Skin epidermis (tissue), 12 donors: Measurements from ENCODE around the gene TMEM213.
A peak's percentile ranks its signal among the peaks of the same experiment; 100 is the strongest.

Experiments used
- H3K27ac ChIP-seq, 21 experiments: fragments of 200-600 bp; sonication (generic) in 11 of 21; one replicate each; pipeline ENCODE4 v1.5.0; 2020; ENCODE audit warnings: mild to moderate bottlenecking in 3 of 21, inconsistent platforms in 2 of 21, moderate library complexity in 2 of 21
- H3K4me3 ChIP-seq, 7 experiments: fragments of 200-600 bp; sonication (generic) in 2 of 7; one replicate each; pipeline ENCODE4 v1.5.0; 2020; ENCODE audit warnings: inconsistent platforms in 2 of 7, mild to moderate bottlenecking in 2 of 7, moderate library complexity in 1 of 7

Gene TMEM213

GRCh38 chr7:138833596-138833995 lies 35.8 kb downstream of the TMEM213 start:
- H3K27ac ChIP-seq, result no peak overlapping the region
- H3K4me3 ChIP-seq, result no peak overlapping the region

GRCh38 chr7:138834583-138834982 lies 36.8 kb downstream of the TMEM213 start:
- no peak overlapping the region for H3K27ac ChIP-seq
- H3K4me3 ChIP-seq, result no peak overlapping the region

GRCh38 chr7:138835087-138835486 lies 37.3 kb downstream of the TMEM213 start:
- no peak overlapping the region for H3K27ac ChIP-seq
- no peak overlapping the region for H3K4me3 ChIP-seq

GRCh38 chr7:138837627-138838026 lies 39.8 kb downstream of the TMEM213 start:
- no peak overlapping the region for H3K27ac ChIP-seq
- no peak overlapping the region for H3K4me3 ChIP-seq

GRCh38 chr7:138838166-138838565 lies 40.4 kb downstream of the TMEM213 start:
- Histone ChIP-seq H3K4me3 (no peak overlapping the region), H3K27ac (no peak overlapping the region)

GRCh38 chr7:138842111-138842510 lies 44.3 kb downstream of the TMEM213 start:
- no peak overlapping the region for H3K27ac ChIP-seq

GRCh38 chr7:138843632-138844580 lies 46.1 kb downstream of the TMEM213 start:
- H3K27ac ChIP-seq, result no peak overlapping the region
- H3K4me3 ChIP-seq, result no peak overlapping the region

More at GRCh38 chr7:138842111-138842510, 44.3 kb downstream of the TMEM213 start:
- H3K4me3 ChIP-seq, result no peak overlapping the region

- no peak overlapping the region for H3K4me3 ChIP-seq
- no peak overlapping the region for H3K27ac ChIP-seq
These were observed 47.9 kb downstream of the TMEM213 start for GRCh38 chr7:138845711-138846110.

- no peak overlapping the region for H3K27ac ChIP-seq
These were observed 50.5 kb downstream of the TMEM213 start for GRCh38 chr7:138848056-138848980.

GRCh38 chr7:138849701-138850100 lies 51.9 kb downstream of the TMEM213 start:
- no peak overlapping the region for H3K4me3 ChIP-seq
- no peak overlapping the region for H3K27ac ChIP-seq

More at GRCh38 chr7:138848056-138848980, 50.5 kb downstream of the TMEM213 start:
- H3K4me3 ChIP-seq, result no peak overlapping the region

- Histone ChIP-seq H3K27ac (no peak overlapping the region), H3K4me3 (no peak overlapping the region)
These were observed 54.7 kb downstream of the TMEM213 start for GRCh38 chr7:138852469-138852868.

- no peak overlapping the region for H3K27ac ChIP-seq
These were observed 55.7 kb downstream of the TMEM213 start for GRCh38 chr7:138853448-138853847.

GRCh38 chr7:138854115-138854645 lies 56.4 kb downstream of the TMEM213 start:
- Histone ChIP-seq H3K27ac (no peak overlapping the region), H3K4me3 (no peak overlapping the region)

More at GRCh38 chr7:138853448-138853847, 55.7 kb downstream of the TMEM213 start:
- no peak overlapping the region for H3K4me3 ChIP-seq

- H3K27ac ChIP-seq, result no peak overlapping the region
- no peak overlapping the region for H3K4me3 ChIP-seq
These were observed 59.9 kb downstream of the TMEM213 start for GRCh38 chr7:138857728-138858127.

GRCh38 chr7:138861051-138861450 lies 63.3 kb downstream of the TMEM213 start:
- H3K27ac ChIP-seq, result no peak overlapping the region

GRCh38 chr7:138863931-138864330 lies 66.1 kb downstream of the TMEM213 start:
- Histone ChIP-seq H3K4me3 (no peak overlapping the region), H3K27ac (peak overlapping the region in 1 of 21 experiments; percentile 11)

More at GRCh38 chr7:138861051-138861450, 63.3 kb downstream of the TMEM213 start:
- H3K4me3 ChIP-seq, result no peak overlapping the region

GRCh38 chr7:138864667-138865066 lies 66.9 kb downstream of the TMEM213 start:
- no peak overlapping the region for H3K4me3 ChIP-seq
- peak overlapping the region in 1 of 21 experiments; percentile 11 for H3K27ac ChIP-seq

- Histone ChIP-seq H3K4me3 (no peak overlapping the region), H3K27ac (no peak overlapping the region)
These were observed 68.0 kb downstream of the TMEM213 start for GRCh38 chr7:138865843-138866242.

GRCh38 chr7:138866353-138866752 lies 68.6 kb downstream of the TMEM213 start:
- Histone ChIP-seq H3K27ac (no peak overlapping the region), H3K4me3 (no peak overlapping the region)

GRCh38 chr7:138867744-138868143 lies 70.0 kb downstream of the TMEM213 start:
- no peak overlapping the region for H3K27ac ChIP-seq
- no peak overlapping the region for H3K4me3 ChIP-seq
